ENCODE results near the gene UBE2J2. TPM values are rescaled to one million over a fixed set of nuclear protein-coding genes. Genes with fewer than 3 reads are reported as not detected.

Gene UBE2J2
- total RNA-seq, 3 donors from 2014 or later (not counting 1 experiment from before 2014, with no cell fraction given) = 66.0 to 84.2 (median 78.1) TPM

GRCh38 chr1:1213345-1214265, 60.0 kb downstream of the UBE2J2 start, which contains the start of gene TNFRSF4:
TSS of gene TNFRSF4 (minus strand) at chr1:1214153. CDS start at chr1:1214127, 26 bp downstream.
- Histone ChIP-seq H3K27ac (ENCODE audit: low read length) (peak within 1 kb of the TSS; percentile 90), H3K36me3 (ENCODE audit: control insufficient read depth, insufficient read depth, low read length) (peaks cover 17% of the 10 kb centered on the region), H3K27me3 (ENCODE audit: control insufficient read depth, insufficient read depth, low read length) (no peaks in the 10 kb centered on the region), H3K4me3 (ENCODE audit: low read length) (peak within 1 kb of the TSS; percentile 30), H3K4me1 (ENCODE audit: control insufficient read depth, insufficient read depth, low read length) (peaks cover 99% of the 10 kb centered on the region), H3K9me3 (ENCODE audit: control insufficient read depth, insufficient read depth, low read length) (no peaks in the 10 kb centered on the region)
- no peak for TF ChIP-seq CTCF (IDR thresholded peaks at IDR 0.05)
- peak; percentile 14 to 35 (median 28) for ATAC-seq
- intact Hi-C loops (cut with micrococcal nuclease) = loop anchor here (2.0 kb wide), 1 partner anchor 17 kb away; no protein-coding TSS in a partner anchor
- H3K9me3 Mint-ChIP-seq = no peaks in the 10 kb centered on the region
- no peaks in the 10 kb centered on the region for H3K36me3 Mint-ChIP-seq
- peaks cover 15 to 49% of the 10 kb centered on the region in 2 donors for H3K4me1 Mint-ChIP-seq
- no peaks in the 10 kb centered on the region for H3K27me3 Mint-ChIP-seq (ENCODE audit: low read depth in 2 of 2)
- peak within 1 kb of the TSS; percentile 98 to 99 for H3K27ac Mint-ChIP-seq
- peak within 1 kb of the TSS; percentile 71 for H3K4me3 Mint-ChIP-seq
- whole genome bisulfite sequencing (ENCODE audit: insufficient coverage) = 7% methylated on average over 56 of the region's 56 CpGs
- DNase-seq = peak; percentile 64 to 70

GRCh38 chr1:1212780-1213344, 60.8 kb downstream of the UBE2J2 start:
- WGBS (ENCODE audit: insufficient coverage) = 1% methylated on average over 24 of the region's 24 CpGs
- H3K4me1 ChIP-seq (ENCODE audit: control insufficient read depth, insufficient read depth, low read length) = peaks cover 99% of the 10 kb centered on the region
- H3K4me3 ChIP-seq (ENCODE audit: low read length) = peak overlapping the region; percentile 30
- peak; percentile 76 to 88 for DNase-seq
- Mint-ChIP-seq H3K27me3 (ENCODE audit: low read depth in 2 of 2) (no peaks in the 10 kb centered on the region), H3K4me3 (peak overlapping the region; percentile 71), H3K36me3 (no peaks in the 10 kb centered on the region), H3K27ac (peak overlapping the region; percentile 79 to 98), H3K4me1 (peaks cover 22 to 56% of the 10 kb centered on the region in 2 donors), H3K9me3 (no peaks in the 10 kb centered on the region)
- H3K27me3 ChIP-seq (ENCODE audit: control insufficient read depth, insufficient read depth, low read length) = no peaks in the 10 kb centered on the region
- H3K27ac ChIP-seq (ENCODE audit: low read length) = peak overlapping the region; percentile 90
- peaks cover 10% of the 10 kb centered on the region for H3K36me3 ChIP-seq (ENCODE audit: control insufficient read depth, insufficient read depth, low read length)
- intact Hi-C loops (cut with micrococcal nuclease) = no loop called here
- no peak for TF ChIP-seq CTCF (IDR thresholded peaks at IDR 0.05)
- peak; percentile 32 to 74 (median 65) for ATAC-seq
- H3K9me3 ChIP-seq (ENCODE audit: control insufficient read depth, insufficient read depth, low read length) = no peaks in the 10 kb centered on the region

DNA sequence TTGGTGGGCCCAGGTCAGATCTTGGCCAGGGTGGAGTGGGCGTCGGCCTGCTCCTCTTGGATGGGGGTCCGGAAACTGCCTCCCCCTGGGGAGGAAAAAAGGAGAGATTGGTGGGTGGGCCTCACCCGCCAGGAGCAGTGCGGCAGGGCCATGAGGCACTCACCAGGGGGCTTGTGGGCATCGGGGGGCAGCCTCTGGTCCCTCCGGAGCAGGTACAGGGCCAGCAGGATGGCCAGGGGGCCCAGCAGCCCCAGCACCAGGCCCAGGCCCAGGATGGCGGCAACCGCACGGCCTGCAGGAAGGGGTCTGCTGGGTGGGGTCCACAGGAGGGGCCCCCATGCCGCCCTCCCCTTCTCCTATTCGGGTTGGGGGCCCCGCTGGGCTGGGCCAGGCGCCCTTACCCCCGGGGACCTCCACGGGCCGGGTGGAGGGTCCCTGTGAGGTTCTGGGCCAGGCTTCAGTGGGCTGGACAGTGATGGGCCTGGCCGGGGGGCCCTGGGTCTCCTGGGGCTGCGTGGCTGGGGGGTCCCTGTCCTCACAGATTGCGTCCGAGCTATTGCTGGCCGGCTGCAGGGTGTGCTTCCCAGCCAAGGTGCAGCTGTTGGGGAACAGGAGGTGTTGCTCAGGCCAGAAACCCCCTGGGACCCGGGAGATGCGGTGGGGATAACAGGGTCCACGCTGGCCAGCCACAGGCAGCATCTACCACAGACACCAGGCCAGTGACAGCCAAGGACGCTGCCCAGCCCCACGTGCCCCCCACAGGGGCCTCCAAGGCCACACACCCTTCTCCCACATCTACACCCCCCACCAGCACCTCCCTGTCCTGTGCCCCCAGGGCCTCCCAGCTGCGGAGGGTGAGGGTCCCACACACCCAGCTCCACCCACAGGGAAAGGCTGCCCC, 61.9 kb downstream of the UBE2J2 start:
- 86% methylated on average over 28 of the region's 28 CpGs for WGBS (ENCODE audit: insufficient coverage)
- H3K27ac ChIP-seq (ENCODE audit: low read length) = peak overlapping the region; percentile 90

More for the DNA sequence above, 61.9 kb downstream of the UBE2J2 start:
- DNase-seq = no peak
- no peak for ATAC-seq
- H3K27me3 ChIP-seq (ENCODE audit: control insufficient read depth, insufficient read depth, low read length) = no peaks in the 10 kb centered on the region
- H3K9me3 ChIP-seq (ENCODE audit: control insufficient read depth, insufficient read depth, low read length) = no peaks in the 10 kb centered on the region
- no peaks in the 10 kb centered on the region for H3K9me3 Mint-ChIP-seq
- peaks cover 22 to 63% of the 10 kb centered on the region in 2 donors for H3K4me1 Mint-ChIP-seq
- H3K4me3 ChIP-seq (ENCODE audit: low read length) = no peak overlapping the region
- peaks cover 100% of the 10 kb centered on the region for H3K4me1 ChIP-seq (ENCODE audit: control insufficient read depth, insufficient read depth, low read length)
- peaks cover 5% of the 10 kb centered on the region for H3K36me3 ChIP-seq (ENCODE audit: control insufficient read depth, insufficient read depth, low read length)
- intact Hi-C loops (cut with micrococcal nuclease) = no loop called here
- no peak for TF ChIP-seq CTCF (IDR thresholded peaks at IDR 0.05)
- H3K36me3 Mint-ChIP-seq = no peaks in the 10 kb centered on the region
- peak overlapping the region; percentile 98 for H3K27ac Mint-ChIP-seq
- H3K4me3 Mint-ChIP-seq = peak overlapping the region; percentile 49
- H3K27me3 Mint-ChIP-seq (ENCODE audit: low read depth in 2 of 2) = no peaks in the 10 kb centered on the region

Data from natural killer cell (primary cell).